GM23338 (cell line): ENCODE measurements around the gene SMC5. TPM values are rescaled to one million over a fixed set of nuclear protein-coding genes. Genes with fewer than 3 reads are reported as not detected.

Experiments
- ATAC-seq: fragments of 200-7000 bp; cut with Tn5 transposase; 3 replicates; pipeline ENCODE4 v1.9.1; 2020
- DNase-seq: peaks from one replicate; pipeline ENCODE4 v3.0.0-alpha.2; 2015; ENCODE audit warnings: low spot score
- H2AFZ ChIP-seq: fragments of 200-600 bp; sonication (generic); 2 replicates; pipeline ENCODE4 v1.8.0; 2016; ENCODE audit warnings: antibody characterized with exemption, mild to moderate bottlenecking, moderate library complexity
- H3F3A ChIP-seq: fragments of 200-600 bp; sonication (generic); replicated peaks from 2 replicates; pipeline ENCODE4 v1.8.0; 2017; ENCODE audit warnings: antibody characterized with exemption, mixed run types, low read depth
- H3K27ac ChIP-seq: fragments of 200-600 bp; sonication (generic); 2 replicates; pipeline ENCODE4 v1.6.1; 2016; ENCODE audit warnings: low read depth
- H3K27me3 ChIP-seq: fragments of 200-600 bp; sonication (generic); 2 replicates; pipeline ENCODE4 v1.8.0; 2016; ENCODE audit warnings: mild to moderate bottlenecking, mixed run types, moderate library complexity; ENCODE audit not compliant: insufficient read depth
- H3K36me3 ChIP-seq: fragments of 200-600 bp; sonication (generic); 2 replicates; pipeline ENCODE4 v1.8.0; 2016; ENCODE audit warnings: mild to moderate bottlenecking; ENCODE audit not compliant: insufficient read depth
- H3K4me1 ChIP-seq: fragments of 200-600 bp; sonication (generic); 2 replicates; pipeline ENCODE4 v1.8.0; 2016; ENCODE audit warnings: mild to moderate bottlenecking, moderate library complexity; ENCODE audit not compliant: insufficient read depth
- H3K4me2 ChIP-seq: fragments of 200-600 bp; sonication (generic); 2 replicates; pipeline ENCODE4 v1.7.1; 2017; ENCODE audit warnings: mixed run types
- H3K4me3 ChIP-seq: fragments of 200-600 bp; sonication (generic); 2 replicates; pipeline ENCODE4 v1.6.1; 2016; ENCODE audit warnings: mixed run types
- H3K79me2 ChIP-seq: fragments of 200-600 bp; sonication (generic); replicated peaks from 2 replicates; pipeline ENCODE4 v1.8.0; 2017; ENCODE audit warnings: mild to moderate bottlenecking; ENCODE audit not compliant: insufficient read depth
- H3K9me2 ChIP-seq: fragments of 200-600 bp; sonication (generic); 2 replicates; pipeline ENCODE4 v1.8.0; 2017; ENCODE audit not compliant: insufficient read depth
- H4K20me1 ChIP-seq: fragments of 200-600 bp; sonication (generic); replicated peaks from 2 replicates; pipeline ENCODE4 v1.8.0; 2017; ENCODE audit warnings: mild to moderate bottlenecking; ENCODE audit not compliant: insufficient read depth
- H3K27ac Mint-ChIP-seq: 2 replicates; pipeline ENCODE4 v1.8.0; 2020; ENCODE audit warnings: inconsistent platforms, mild to moderate bottlenecking, moderate library complexity, mixed read lengths
- H3K27me3 Mint-ChIP-seq: 3 replicates; pipeline ENCODE4 v1.8.0; 2022; ENCODE audit warnings: low read depth, mild to moderate bottlenecking, moderate library complexity, mixed read lengths, inconsistent platforms; ENCODE audit not compliant: insufficient read depth, poor library complexity
- H3K36me3 Mint-ChIP-seq: 3 replicates; pipeline ENCODE4 v1.8.0; 2021; ENCODE audit warnings: low read depth, mild to moderate bottlenecking, inconsistent platforms, moderate library complexity, mixed read lengths
- H3K4me1 Mint-ChIP-seq: 3 replicates; pipeline ENCODE4 v1.8.0; 2020; ENCODE audit warnings: mild to moderate bottlenecking, inconsistent platforms, mixed read lengths
- H3K4me3 Mint-ChIP-seq: 3 replicates; pipeline ENCODE4 v1.8.0; 2021; ENCODE audit warnings: moderate library complexity, mild to moderate bottlenecking, inconsistent platforms, mixed read lengths
- H3K9me3 Mint-ChIP-seq: 3 replicates; pipeline ENCODE4 v1.8.0; 2020; ENCODE audit warnings: moderate library complexity, mild to moderate bottlenecking, inconsistent platforms, mixed read lengths
- CREB1 ChIP-seq: fragments of 250-450 bp; sonication (Bioruptor Pico); IDR thresholded peaks from 2 replicates; pipeline ENCODE4 v1.5.0; 2020; ENCODE audit warnings: low read depth, mild to moderate bottlenecking, moderate library complexity
- ETS1 ChIP-seq: IDR thresholded peaks from 2 replicates; pipeline ENCODE4 v1.6.1; 2016; ENCODE audit warnings: antibody characterized with exemption
- EZH2 ChIP-seq: fragments of 200-600 bp; sonication (generic); IDR thresholded peaks from one replicate; pipeline ENCODE4 v1.8.0; 2017; ENCODE audit warnings: antibody characterized with exemption, mild to moderate bottlenecking, low read depth; ENCODE audit not compliant: unreplicated experiment
- EZH2phosphoT487 ChIP-seq: fragments of 200-600 bp; sonication (generic); IDR thresholded peaks from one replicate; pipeline ENCODE4 v1.8.1; 2018; ENCODE audit warnings: antibody characterized with exemption; ENCODE audit not compliant: unreplicated experiment
- JUNB ChIP-seq: IDR thresholded peaks from one replicate; pipeline ENCODE4 v1.6.1; 2016; ENCODE audit warnings: antibody characterized with exemption; ENCODE audit not compliant: unreplicated experiment
- POLR2AphosphoS5 ChIP-seq: IDR thresholded peaks from 2 replicates; pipeline ENCODE4 v1.6.1; 2016; ENCODE audit warnings: antibody characterized with exemption, low read depth
- STAT1 ChIP-seq: IDR thresholded peaks from one replicate; pipeline ENCODE4 v1.6.1; 2016; ENCODE audit warnings: antibody characterized with exemption; ENCODE audit not compliant: unreplicated experiment
- ZNF114 ChIP-seq: fragments of 250-450 bp; sonication (Bioruptor Pico); IDR thresholded peaks from 2 replicates; pipeline ENCODE4 v1.5.0; 2020; ENCODE audit warnings: mild to moderate bottlenecking, moderate library complexity
- ZNF331 ChIP-seq: fragments of 250-450 bp; sonication (Bioruptor Pico); IDR thresholded peaks from 2 replicates; pipeline ENCODE4 v1.5.0; 2020; ENCODE audit warnings: low read depth, mild to moderate bottlenecking, moderate library complexity
- ZNF462 ChIP-seq: fragments of 250-450 bp; sonication (Bioruptor Pico); IDR thresholded peaks from 2 replicates; pipeline ENCODE4 v1.5.0; 2020; ENCODE audit warnings: mild to moderate bottlenecking, moderate library complexity
- polyA plus RNA-seq: library from polyadenylated mRNA; unstranded; fragments of >200 nt; fragmentation: Nextera tagmentation; extraction: Ambion mirVana; gene quantifications from 2 replicates; pipeline ENCODE4 v1.2.1, GENCODE V29; 2016
- total RNA-seq: library from RNA; depleted of rRNA; stranded (reverse); fragments of >200 nt; shearing (Covaris generic); gene quantifications from 2 replicates; pipeline ENCODE4 v1.2.3, GENCODE V29; 2014
- TF ChIP-seq, protein P1 (sequence below): IDR thresholded peaks from one replicate; pipeline ENCODE4 v1.6.1; 2018; ENCODE audit warnings: antibody characterized with exemption; ENCODE audit not compliant: unreplicated experiment

The SMC5 gene
- total and polyA plus RNA-seq, 2 experiments from 2014 or later, result 27.9 to 29.0 TPM

GRCh38 chr9:70260007-70260443 is 1.2 kb downstream of the SMC5 start (continued):
- TF ChIP-seq ETS1 (no peak), EZH2 (no peak), JUNB (no peak), ZNF114 (no peak)

- Histone ChIP-seq H3K4me3 (peak overlapping the region; percentile 95), H3K27ac (no peak overlapping the region), H3K4me1 (peaks cover 33% of the 10 kb centered on the region), H2AFZ (no peak overlapping the region), H3F3A (no peaks in the 10 kb centered on the region), H3K79me2 (peaks cover 56% of the 10 kb centered on the region), H4K20me1 (peaks cover 16% of the 10 kb centered on the region), H3K27me3 (no peaks in the 10 kb centered on the region), H3K4me2 (peak overlapping the region; percentile 90), H3K9me2 (no peaks in the 10 kb centered on the region), H3K36me3 (peaks cover 18% of the 10 kb centered on the region)
- H3K4me1 Mint-ChIP-seq, result peaks cover 44% of the 10 kb centered on the region
- ATAC-seq, result no peak
- peak overlapping the region; percentile 89 for H3K4me3 Mint-ChIP-seq
- DNase-seq, result no peak
- H3K36me3 Mint-ChIP-seq, result peaks cover 36% of the 10 kb centered on the region
- no peaks in the 10 kb centered on the region for H3K9me3 Mint-ChIP-seq
- no peak overlapping the region for H3K27ac Mint-ChIP-seq
- no peaks in the 10 kb centered on the region for H3K27me3 Mint-ChIP-seq
- no peak for TF ChIP-seq ZNF331
- TF ChIP-seq EZH2, result no peak
- no peak for TF ChIP-seq ZNF114
- no peak for TF ChIP-seq CREB1 (CRISPR knock-in tag)
- TF ChIP-seq, protein P1, sequence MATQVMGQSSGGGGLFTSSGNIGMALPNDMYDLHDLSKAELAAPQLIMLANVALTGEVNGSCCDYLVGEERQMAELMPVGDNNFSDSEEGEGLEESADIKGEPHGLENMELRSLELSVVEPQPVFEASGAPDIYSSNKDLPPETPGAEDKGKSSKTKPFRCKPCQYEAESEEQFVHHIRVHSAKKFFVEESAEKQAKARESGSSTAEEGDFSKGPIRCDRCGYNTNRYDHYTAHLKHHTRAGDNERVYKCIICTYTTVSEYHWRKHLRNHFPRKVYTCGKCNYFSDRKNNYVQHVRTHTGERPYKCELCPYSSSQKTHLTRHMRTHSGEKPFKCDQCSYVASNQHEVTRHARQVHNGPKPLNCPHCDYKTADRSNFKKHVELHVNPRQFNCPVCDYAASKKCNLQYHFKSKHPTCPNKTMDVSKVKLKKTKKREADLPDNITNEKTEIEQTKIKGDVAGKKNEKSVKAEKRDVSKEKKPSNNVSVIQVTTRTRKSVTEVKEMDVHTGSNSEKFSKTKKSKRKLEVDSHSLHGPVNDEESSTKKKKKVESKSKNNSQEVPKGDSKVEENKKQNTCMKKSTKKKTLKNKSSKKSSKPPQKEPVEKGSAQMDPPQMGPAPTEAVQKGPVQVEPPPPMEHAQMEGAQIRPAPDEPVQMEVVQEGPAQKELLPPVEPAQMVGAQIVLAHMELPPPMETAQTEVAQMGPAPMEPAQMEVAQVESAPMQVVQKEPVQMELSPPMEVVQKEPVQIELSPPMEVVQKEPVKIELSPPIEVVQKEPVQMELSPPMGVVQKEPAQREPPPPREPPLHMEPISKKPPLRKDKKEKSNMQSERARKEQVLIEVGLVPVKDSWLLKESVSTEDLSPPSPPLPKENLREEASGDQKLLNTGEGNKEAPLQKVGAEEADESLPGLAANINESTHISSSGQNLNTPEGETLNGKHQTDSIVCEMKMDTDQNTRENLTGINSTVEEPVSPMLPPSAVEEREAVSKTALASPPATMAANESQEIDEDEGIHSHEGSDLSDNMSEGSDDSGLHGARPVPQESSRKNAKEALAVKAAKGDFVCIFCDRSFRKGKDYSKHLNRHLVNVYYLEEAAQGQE, result no peak
- no peak for TF ChIP-seq POLR2AphosphoS5
- TF ChIP-seq ETS1, result no peak
- no peak for TF ChIP-seq STAT1
- no peak for TF ChIP-seq EZH2phosphoT487
- no peak for TF ChIP-seq ZNF462 (CRISPR knock-in tag)
- TF ChIP-seq JUNB, result no peak
These were observed 1.8 kb downstream of the SMC5 start for GRCh38 chr9:70260606-70261005.
